Endothelial cell of umbilical vein (primary cell): Measurements from ENCODE around the gene SMIM27. TPM values are rescaled to one million over a fixed set of nuclear protein-coding genes. Genes with fewer than 3 reads are reported as not detected.
A peak's percentile ranks its signal among the peaks of the same experiment; 100 is the strongest.

Experiments used
- BruUV-seq: library from RNA; stranded (reverse); fragments of 400-500 nt; replicated peaks from 2 replicates; lab custom pipeline; 2021; lab: Mats Ljungman, UMichigan
- CTCF ChIA-PET: fragments of 300-600, 350-600 bp; sonication (Branson Sonifier 250); formaldehyde crosslinking; loops from one replicate; lab custom pipeline; 2021; ENCODE audit warnings: antibody characterized with exemption, inconsistent platforms; lab: Charles Lee
- POLR2A ChIA-PET: fragments of 300-600, 350-600 bp; sonication (Branson Sonifier 250); formaldehyde crosslinking; loops from one replicate; lab custom pipeline; 2021; ENCODE audit warnings: antibody characterized with exemption, inconsistent platforms; lab: Charles Lee
- DNase-seq: peaks from one replicate; pipeline ENCODE4 v3.0.0-alpha.2; 2011; ENCODE audit warnings: low read depth, low spot score
- FAIRE-seq: peaks from 2 replicates; lab custom pipeline; 2011; peaks lifted over from hg19 to GRCh38; lab: Jason Lieb, UNC
- H2AFZ ChIP-seq: 2 replicates; pipeline ENCODE4 v1.6.0; 2012; ENCODE audit warnings: low read depth, low read length, control low read depth, inconsistent platforms
- H3K27ac ChIP-seq: 2 replicates; pipeline ENCODE4 v1.5.1; 2011; ENCODE audit warnings: low read depth, mild to moderate bottlenecking, control low read depth, low read length, moderate library complexity; ENCODE audit not compliant: insufficient read depth
- H3K27me3 ChIP-seq, 2 experiments: 2 replicates each; pipeline versions ENCODE4 v1.6.0 to v1.6.1; 2011; ENCODE audit warnings: low read length in 2 of 2, mixed read lengths in 1 of 2; ENCODE audit not compliant: control insufficient read depth in 2 of 2, insufficient read depth in 2 of 2
- H3K36me3 ChIP-seq, 2 experiments: 2 replicates in 1 of 2; 3 replicates in 1 of 2; pipeline ENCODE4 v1.5.1; 2011; ENCODE audit warnings: low read length in 2 of 2, mild to moderate bottlenecking in 1 of 2, moderate library complexity in 1 of 2; ENCODE audit not compliant: control insufficient read depth in 2 of 2, insufficient read depth in 2 of 2; ENCODE audit errors: extremely low read depth in 1 of 2
- H3K4me1 ChIP-seq: 3 replicates; pipeline ENCODE4 v1.5.1; 2011; ENCODE audit warnings: mild to moderate bottlenecking, low read length; ENCODE audit not compliant: control insufficient read depth, insufficient read depth; ENCODE audit errors: extremely low read depth
- H3K4me2 ChIP-seq: 2 replicates; pipeline ENCODE4 v1.6.1; 2011; ENCODE audit warnings: low read length, control low read depth, mixed read lengths; ENCODE audit not compliant: insufficient read depth
- H3K4me3 ChIP-seq, 3 experiments: fragments of 200-600 bp in 1 of 3; sonication (generic), shearing (Covaris generic) in 1 of 3; replicated peaks in 1 of 3; 2 replicates each; pipeline ENCODE4 v1.5.1; 2011 to 2016; ENCODE audit warnings: control low read depth in 3 of 3, low read length in 3 of 3, mild to moderate bottlenecking in 2 of 3, inconsistent platforms in 1 of 3, low read depth in 1 of 3, moderate library complexity in 1 of 3; ENCODE audit not compliant: insufficient read depth in 1 of 3
- H3K79me2 ChIP-seq: 2 replicates; pipeline ENCODE4 v1.6.0; 2012; ENCODE audit warnings: low read length, inconsistent platforms; ENCODE audit not compliant: control insufficient read depth, insufficient read depth
- H3K9ac ChIP-seq: replicated peaks from 2 replicates; pipeline ENCODE3; 2011; ENCODE audit warnings: low read length, control low read depth; ENCODE audit not compliant: insufficient read depth; ENCODE audit errors: extremely low read depth
- H3K9me1 ChIP-seq: replicated peaks from 3 replicates; pipeline ENCODE4 v1.6.0; 2011; ENCODE audit warnings: mild to moderate bottlenecking, low read length; ENCODE audit not compliant: control insufficient read depth, insufficient read depth; ENCODE audit errors: extremely low read depth
- H3K9me3 ChIP-seq: replicated peaks from 2 replicates; pipeline ENCODE4 v1.5.1; 2012; ENCODE audit warnings: low read length, inconsistent platforms; ENCODE audit not compliant: control insufficient read depth, insufficient read depth
- H4K20me1 ChIP-seq: replicated peaks from 2 replicates; pipeline ENCODE3; 2011; ENCODE audit warnings: mild to moderate bottlenecking, low read length; ENCODE audit not compliant: control insufficient read depth, insufficient read depth; ENCODE audit errors: extremely low read depth
- CTCF ChIP-seq, 2 donors: IDR thresholded peaks; 1 replicate in 1 of 2; 2 replicates in 1 of 2; pipeline ENCODE4 v1.5.1; 2011; ENCODE audit warnings: low read length in 2 of 2, mild to moderate bottlenecking in 2 of 2, moderate library complexity in 2 of 2, control low read depth in 1 of 2, inconsistent platforms in 1 of 2, low read depth in 1 of 2; ENCODE audit not compliant: insufficient read depth in 1 of 2; ENCODE audit errors: extremely low read depth in 1 of 2
- EZH2 ChIP-seq: IDR thresholded peaks from 2 replicates; pipeline ENCODE4 v1.6.1; 2012; ENCODE audit warnings: borderline replicate concordance, low read depth, mild to moderate bottlenecking, moderate library complexity, low read length, inconsistent platforms; ENCODE audit not compliant: severe bottlenecking
- FOS ChIP-seq: IDR thresholded peaks from 2 replicates; pipeline ENCODE4 v1.6.1; 2011; ENCODE audit warnings: mild to moderate bottlenecking, low read length, moderate library complexity, borderline replicate concordance; ENCODE audit not compliant: insufficient read depth
- GATA2 ChIP-seq: IDR thresholded peaks from 2 replicates; pipeline ENCODE4 v1.7.0; 2011; ENCODE audit warnings: low read depth, mild to moderate bottlenecking, moderate library complexity, mixed read lengths, low read length; ENCODE audit not compliant: insufficient read length, insufficient read depth
- JUN ChIP-seq: IDR thresholded peaks from 2 replicates; pipeline ENCODE4 v1.6.1; 2011; ENCODE audit warnings: borderline replicate concordance, low read depth; ENCODE audit not compliant: insufficient read length, insufficient read depth
- MAX ChIP-seq: IDR thresholded peaks from 2 replicates; pipeline ENCODE4 v1.6.1; 2011; ENCODE audit not compliant: insufficient read depth, insufficient read length
- MYC ChIP-seq: IDR thresholded peaks from one replicate; pipeline ENCODE4 v1.6.1; 2011; ENCODE audit warnings: mild to moderate bottlenecking, low read depth, low read length
- POLR2A ChIP-seq: IDR thresholded peaks from 2 replicates; pipeline ENCODE4 v1.6.1; 2012; ENCODE audit warnings: low read depth, mild to moderate bottlenecking, control low read depth, low read length
- POLR2AphosphoS5 ChIP-seq: IDR thresholded peaks from 2 replicates; pipeline ENCODE4 v1.6.1; 2012; ENCODE audit warnings: low read depth, mild to moderate bottlenecking, control low read depth, low read length, moderate library complexity; ENCODE audit not compliant: insufficient read depth
- dilution Hi-C: fragments of 300-500 bp; cut with MboI; formaldehyde crosslinking; loops from one replicate; pipeline ENCODE4 v1.15.0; 2019; ENCODE audit warnings: low sequenced_read_pairs; ENCODE audit not compliant: extremely low pct_ligation_motif_present
- intact Hi-C: fragments of 100-400 bp; cut with micrococcal nuclease; formaldehyde crosslinking; loops from one replicate; pipeline ENCODE4 v1.10.0; 2022
- polyA plus RNA-seq, 4 experiments: library from polyadenylated mRNA; depleted of rRNA in 3 of 4; stranded (reverse) in 3 of 4; unstranded in 1 of 4; fragments of >200 nt; gene quantifications; 2 replicates each; pipeline versions ENCODE4 v1.2.1 to v1.2.3, GENCODE V29; 2011 to 2012; ENCODE audit warnings: missing spikeins in 1 of 4
- total RNA-seq: library from RNA; stranded (reverse); gene quantifications from 2 replicates; pipeline ENCODE4 v1.2.3, GENCODE V29; 2021

Gene SMIM27
- total and polyA plus RNA-seq, 2 donors (not counting 3 experiments of a cell fraction or from before 2014, with no cell fraction given), result 3.4 to 11.5 TPM

- peak overlapping the region; percentile 7 for H2AFZ ChIP-seq
- intact Hi-C loops, result loop anchor here (1.0 to 10.0 kb wide), 5 partner anchors 54 to 647 kb away; partner anchors contain the start of gene RIGI
- H3K9ac ChIP-seq, result no peak overlapping the region
- H3K79me2 ChIP-seq, result no peaks in the 10 kb centered on the region
- no peaks in the 10 kb centered on the region for H3K36me3 ChIP-seq
- FAIRE-seq (no peak), DNase-seq (peak; percentile 26)
- dilution Hi-C loops, result no loop called here
- TF ChIP-seq CTCF (IDR thresholded peaks at IDR 0.05; ENCODE audit: extremely low read depth in 1 of 2, insufficient read depth in 1 of 2, low read depth in 1 of 2, low read length in 2 of 2) (no peak), POLR2AphosphoS5 (no peak), MYC (no peak), JUN (no peak), FOS (no peak), POLR2A (no peak), MAX (no peak), EZH2 (no peak), GATA2 (no peak)
- no peaks in the 10 kb centered on the region for H3K9me3 ChIP-seq
- H4K20me1 ChIP-seq, result no peaks in the 10 kb centered on the region
- no peaks in the 10 kb centered on the region for H3K9me1 ChIP-seq
- H3K27ac ChIP-seq, result no peak overlapping the region
- H3K4me1 ChIP-seq, result peaks cover 9% of the 10 kb centered on the region
- no TSS peak for BruUV-seq
- POLR2A ChIA-PET, result interaction anchor here (0.7 kb wide), 1 partner anchor 204 kb away, joined by 3 read pairs; no protein-coding TSS in a partner anchor
- peak overlapping the region; percentile 12 for H3K4me2 ChIP-seq
- peaks cover 9 to 10% of the 10 kb centered on the region in 2 experiments for H3K27me3 ChIP-seq
- no peak overlapping the region for H3K4me3 ChIP-seq
- CTCF ChIA-PET, result interaction anchor here (0.7 to 20.3 kb wide), 34 partner anchors 8 to 645 kb away, joined by 3 to 1384 read pairs (median 4); partner anchors contain the start of genes ACO1, NDUFB6, RIGI and SMIM27
Observed at GRCh38 chr9:32580631-32581300, 28.6 kb downstream of the SMIM27 start.
